HG02840 (cell line): Measurements from ENCODE around the gene ZNF284.
"Not testable (repeated sequence)": the region's sequence is repeated elsewhere in the genome, so short reads cannot be mapped to it uniquely, and the experiment has no call there.

ENCODE experiments used
- ATAC-seq: cut with Tn5 transposase; IDR thresholded peaks from one replicate; pipeline ENCODE4 v1.9.1; 2021; ENCODE audit warnings: mild to moderate bottlenecking, moderate library complexity, moderate number of reproducible peaks; ENCODE audit not compliant: unreplicated experiment, low FRiP score

The ZNF284 gene

DNA sequence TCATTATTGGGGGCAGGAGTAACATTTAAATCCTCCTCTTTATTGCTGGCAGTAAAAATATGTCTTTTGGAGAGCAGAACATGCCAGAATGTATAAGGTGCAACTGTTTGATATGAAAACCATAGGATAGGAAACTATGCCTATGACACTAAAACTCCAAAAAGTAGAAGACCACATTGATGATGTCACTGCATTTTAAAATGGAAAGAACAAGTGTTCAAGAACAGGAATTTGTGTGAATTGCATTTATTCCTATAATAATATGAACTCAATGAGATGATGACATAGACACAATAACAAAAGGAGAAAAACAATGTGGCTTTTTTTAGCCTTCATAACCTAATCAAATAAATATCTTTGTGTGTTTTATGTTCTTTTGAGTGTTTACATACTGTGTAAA is 37.5 kb downstream of the ZNF284 start:
- no peak for ATAC-seq

DNA sequence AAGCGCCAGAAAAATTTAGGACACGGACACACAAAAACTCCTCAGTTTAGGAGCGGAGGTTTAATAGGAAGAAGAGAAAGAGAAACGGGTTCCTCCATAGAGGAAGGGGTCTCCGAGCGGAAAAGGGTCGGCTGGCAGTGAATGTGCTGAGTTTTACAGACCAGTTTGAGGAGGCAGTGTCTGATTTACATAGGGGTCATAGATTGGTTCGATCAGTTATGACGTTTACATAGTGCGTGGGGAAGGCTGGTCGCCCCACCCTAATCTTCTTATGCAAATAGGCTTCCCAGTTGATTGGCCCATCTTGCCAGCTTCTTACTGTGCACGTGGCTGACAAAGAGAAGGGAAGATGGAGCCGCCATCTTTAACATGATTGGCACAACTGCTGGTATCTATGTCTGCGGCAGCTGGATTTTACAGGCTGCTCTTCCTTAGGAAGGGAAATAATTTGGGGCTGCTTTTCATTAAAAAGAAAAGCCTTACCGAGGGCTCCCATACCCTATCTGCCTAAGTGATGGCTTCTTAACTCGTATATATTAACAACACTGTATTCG is 40.0 kb downstream of the ZNF284 start:
- no peak for ATAC-seq

DNA sequence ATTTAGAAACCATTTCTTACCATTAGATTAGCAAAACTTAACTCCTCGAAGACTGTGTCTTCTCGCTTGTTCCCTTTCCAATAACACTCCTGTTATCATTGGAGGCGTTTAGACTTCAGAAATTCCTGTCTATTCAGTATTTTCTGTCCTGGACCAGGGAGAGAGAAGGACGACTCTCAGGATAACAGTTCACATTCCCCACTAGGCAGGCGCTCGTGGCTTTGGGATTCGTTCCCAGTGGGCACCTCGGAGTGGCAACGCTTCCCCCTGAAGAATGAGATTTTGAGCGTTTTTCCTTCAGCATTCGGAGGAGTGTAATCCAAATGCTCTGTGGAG is 40.8 kb downstream of the ZNF284 start:
- no peak for ATAC-seq

GRCh38 chr19:44113138-44113783 is 41.3 kb downstream of the ZNF284 start, which contains the start of gene ZNF225:
Gene ZNF225, plus strand, starts transcription at chr19:44113399. Its CDS starts 2,429 bp downstream, at chr19:44115828.
- ATAC-seq = peak; percentile 96

GRCh38 chr19:44113784-44114390 is 41.9 kb downstream of the ZNF284 start:
- ATAC-seq = no peak

- not testable (repeated sequence) for ATAC-seq
These were observed 49.2 kb downstream of the ZNF284 start for GRCh38 chr19:44121162-44121561.

DNA sequence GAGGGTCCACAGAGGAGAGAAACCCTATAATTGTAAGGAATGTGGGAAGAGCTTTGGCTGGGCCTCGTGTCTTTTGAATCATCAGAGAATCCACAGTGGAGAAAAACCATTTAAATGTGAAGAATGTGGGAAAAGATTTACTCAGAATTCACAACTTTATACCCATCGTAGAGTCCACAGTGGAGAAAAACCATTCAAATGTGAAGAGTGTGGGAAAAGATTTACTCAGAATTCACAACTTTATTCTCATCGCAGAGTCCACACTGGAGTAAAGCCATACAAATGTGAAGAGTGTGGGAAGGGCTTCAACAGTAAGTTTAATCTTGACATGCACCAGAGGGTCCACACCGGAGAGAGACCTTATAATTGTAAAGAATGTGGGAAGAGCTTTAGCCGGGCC is 60.0 kb downstream of the ZNF284 start:
- ATAC-seq = no peak
